GM21528 (cell line): Measurements from ENCODE around the gene EPB41L1.

ENCODE experiments used
- ATAC-seq: cut with Tn5 transposase; IDR thresholded peaks from one replicate; pipeline ENCODE4 v1.9.1; 2021; ENCODE audit warnings: mild to moderate bottlenecking, moderate library complexity; ENCODE audit not compliant: unreplicated experiment, low FRiP score

Gene EPB41L1

GRCh38 chr20:36252511-36252910 lies 98.0 kb downstream of the EPB41L1 start:
- no peak for ATAC-seq

- no peak for ATAC-seq
Measured at GRCh38 chr20:36253036-36253435, 98.5 kb downstream of the EPB41L1 start.

GRCh38 chr20:36254076-36254475 lies 99.5 kb downstream of the EPB41L1 start:
- no peak for ATAC-seq

GRCh38 chr20:36255445-36255844 lies 100.9 kb downstream of the EPB41L1 start:
- no peak for ATAC-seq

- ATAC-seq: no peak
Measured at GRCh38 chr20:36259177-36260061, 104.9 kb downstream of the EPB41L1 start.

- ATAC-seq: no peak
Measured at GRCh38 chr20:36260316-36260715, 105.8 kb downstream of the EPB41L1 start.

GRCh38 chr20:36261389-36262105 lies 107.0 kb downstream of the EPB41L1 start:
- ATAC-seq: no peak

- ATAC-seq: no peak
Measured at GRCh38 chr20:36262440-36262839, 107.9 kb downstream of the EPB41L1 start.

- no peak for ATAC-seq
Measured at GRCh38 chr20:36264426-36265246, 110.1 kb downstream of the EPB41L1 start.

GRCh38 chr20:36266189-36266588 lies 111.6 kb downstream of the EPB41L1 start:
- ATAC-seq: no peak

- no peak for ATAC-seq
Measured at GRCh38 chr20:36267605-36268381, 113.3 kb downstream of the EPB41L1 start.

- ATAC-seq: no peak
Measured at GRCh38 chr20:36268440-36269342, 114.2 kb downstream of the EPB41L1 start.

GRCh38 chr20:36269507-36269906 lies 115.0 kb downstream of the EPB41L1 start:
- no peak for ATAC-seq

- ATAC-seq: no peak
Measured at GRCh38 chr20:36270744-36271638, 116.5 kb downstream of the EPB41L1 start.

GRCh38 chr20:36271639-36272546 lies 117.4 kb downstream of the EPB41L1 start:
- ATAC-seq: no peak

GRCh38 chr20:36272547-36273220 lies 118.1 kb downstream of the EPB41L1 start:
- ATAC-seq: no peak
